CD14-positive monocyte (primary cell): ENCODE results near the gene HAND1. TPM values are rescaled to one million over a fixed set of nuclear protein-coding genes. Genes with fewer than 3 reads are reported as not detected.

ENCODE experiments used
- DNase-seq, 3 donors: peaks; one replicate each; pipeline ENCODE4 v3.0.0-alpha.2; 2011 to 2022
- H2AFZ ChIP-seq: 2 replicates; pipeline ENCODE4 v1.6.0; 2012; ENCODE audit warnings: mild to moderate bottlenecking, low read depth, low read length, inconsistent platforms; ENCODE audit not compliant: insufficient read depth, poor library complexity, severe bottlenecking
- H3K27ac ChIP-seq, 2 donors: 1 replicate in 1 of 2; 2 replicates in 1 of 2; pipeline ENCODE4 v1.5.1; 2012 to 2013; ENCODE audit warnings: low read length in 2 of 2, control low read depth in 1 of 2, inconsistent platforms in 1 of 2, low read depth in 1 of 2, mild to moderate bottlenecking in 1 of 2
- H3K27me3 ChIP-seq, 2 donors: one replicate each; pipeline versions ENCODE4 v1.6.0 to v1.6.1; 2011 to 2013; ENCODE audit warnings: low read length in 2 of 2; ENCODE audit not compliant: control insufficient read depth in 2 of 2, insufficient read depth in 2 of 2
- H3K36me3 ChIP-seq, 2 donors: replicated peaks in 1 of 2; 1 replicate in 1 of 2; 2 replicates in 1 of 2; pipeline versions ENCODE4 v1.5.1 to v1.6.1; 2012 to 2013; ENCODE audit warnings: low read length in 2 of 2, control low read depth in 1 of 2, inconsistent platforms in 1 of 2, mild to moderate bottlenecking in 1 of 2; ENCODE audit not compliant: insufficient read depth in 2 of 2, control insufficient read depth in 1 of 2
- H3K4me1 ChIP-seq, 2 donors: 1 replicate in 1 of 2; 2 replicates in 1 of 2; pipeline versions ENCODE4 v1.5.1 to v1.6.1; 2012 to 2013; ENCODE audit warnings: low read length in 2 of 2, control low read depth in 1 of 2, inconsistent platforms in 1 of 2, mild to moderate bottlenecking in 1 of 2, moderate library complexity in 1 of 2; ENCODE audit not compliant: insufficient read depth in 2 of 2, control insufficient read depth in 1 of 2
- H3K4me2 ChIP-seq: replicated peaks from 2 replicates; pipeline ENCODE3; 2012; ENCODE audit warnings: low read length, moderate library complexity, mild to moderate bottlenecking; ENCODE audit not compliant: poor library complexity, severe bottlenecking; ENCODE audit errors: extremely low read depth
- H3K4me3 ChIP-seq, 3 experiments: fragments of 200-600 bp in 1 of 3; sonication (generic) in 1 of 3; replicated peaks in 1 of 3; 1 replicate in 2 of 3; 2 replicates in 1 of 3; pipeline ENCODE4 v1.5.1; 2011 to 2013; ENCODE audit warnings: low read length in 3 of 3, mild to moderate bottlenecking in 3 of 3, control low read depth in 2 of 3, low read depth in 2 of 3, inconsistent platforms in 1 of 3, moderate library complexity in 1 of 3
- H3K79me2 ChIP-seq: 2 replicates; pipeline ENCODE4 v1.6.0; 2012; ENCODE audit warnings: mild to moderate bottlenecking, control low read depth, inconsistent platforms, low read length, moderate library complexity; ENCODE audit not compliant: insufficient read depth
- H3K9ac ChIP-seq: 2 replicates; pipeline ENCODE4 v1.6.0; 2017; ENCODE audit warnings: low read length, mild to moderate bottlenecking; ENCODE audit not compliant: insufficient read depth, poor library complexity, severe bottlenecking
- H3K9me3 ChIP-seq, 2 donors: replicated peaks in 1 of 2; 1 replicate in 1 of 2; 2 replicates in 1 of 2; pipeline versions ENCODE4 v1.5.1 to v1.6.1; 2012 to 2013; ENCODE audit warnings: low read length in 2 of 2, control low read depth in 1 of 2; ENCODE audit not compliant: control insufficient read depth in 1 of 2, insufficient read depth in 1 of 2
- H4K20me1 ChIP-seq: 2 replicates; pipeline ENCODE4 v1.6.0; 2012; ENCODE audit warnings: mild to moderate bottlenecking, low read length, control low read depth, moderate library complexity; ENCODE audit not compliant: insufficient read depth
- H3K27ac Mint-ChIP-seq, 7 donors: one replicate each; pipeline ENCODE4 v1.8.0; 2020; ENCODE audit warnings: mild to moderate bottlenecking in 7 of 7, mixed read lengths in 7 of 7, moderate library complexity in 6 of 7, inconsistent platforms in 2 of 7
- H3K27me3 Mint-ChIP-seq, 3 donors: one replicate each; pipeline ENCODE4 v1.8.0; 2021 to 2022; ENCODE audit warnings: low read depth in 3 of 3, mild to moderate bottlenecking in 3 of 3, mixed read lengths in 3 of 3, moderate library complexity in 3 of 3, inconsistent platforms in 1 of 3
- H3K36me3 Mint-ChIP-seq, 2 donors: one replicate each; pipeline ENCODE4 v1.8.0; 2020; ENCODE audit warnings: mixed read lengths in 2 of 2, inconsistent platforms in 1 of 2, mild to moderate bottlenecking in 1 of 2
- H3K4me1 Mint-ChIP-seq: one replicate; pipeline ENCODE4 v1.8.0; 2020; ENCODE audit warnings: mild to moderate bottlenecking, mixed read lengths
- H3K4me3 Mint-ChIP-seq, 2 donors: one replicate each; pipeline ENCODE4 v1.8.0; 2020; ENCODE audit warnings: mild to moderate bottlenecking in 2 of 2, mixed read lengths in 2 of 2, moderate library complexity in 1 of 2
- H3K9me3 Mint-ChIP-seq, 7 donors: one replicate each; pipeline ENCODE4 v1.8.0; 2020 to 2022; ENCODE audit warnings: mixed read lengths in 7 of 7, mild to moderate bottlenecking in 6 of 7, moderate library complexity in 6 of 7, inconsistent platforms in 2 of 7
- WGBS: methylation state at CpG from one replicate; pipeline ENCODE4 v1.1.5; 2013; ENCODE audit warnings: missing lambda C conversion rate; ENCODE audit not compliant: insufficient coverage; 5-methylcytosine and 5-hydroxymethylcytosine counted together
- intact Hi-C, 2 donors: fragments of 100-400 bp; cut with micrococcal nuclease; formaldehyde crosslinking; loops; one replicate each; pipeline versions ENCODE4 v1.15.0 to v1.15.1; 2023
- polyA plus RNA-seq, 3 donors: library from polyadenylated mRNA; depleted of rRNA in 1 of 3; unstranded in 2 of 3; stranded (reverse) in 1 of 3; fragments of 300-500 nt in 2 of 3; fragments of >200 nt in 1 of 3; fragmentation: Illumina TruSeq in 2 of 3; gene quantifications; 1 replicate in 2 of 3; 2 replicates in 1 of 3; pipeline ENCODE4 v1.2.3, GENCODE V29; 2012 to 2021
- TF ChIP-seq, protein P1 (sequence below): fragments of 200-600 bp; IDR thresholded peaks from one replicate; pipeline ENCODE4 v1.8.0; 2022; ENCODE audit warnings: antibody characterized with exemption, mild to moderate bottlenecking

Gene HAND1
- polyA plus RNA-seq, 3 donors: not detected

DNA sequence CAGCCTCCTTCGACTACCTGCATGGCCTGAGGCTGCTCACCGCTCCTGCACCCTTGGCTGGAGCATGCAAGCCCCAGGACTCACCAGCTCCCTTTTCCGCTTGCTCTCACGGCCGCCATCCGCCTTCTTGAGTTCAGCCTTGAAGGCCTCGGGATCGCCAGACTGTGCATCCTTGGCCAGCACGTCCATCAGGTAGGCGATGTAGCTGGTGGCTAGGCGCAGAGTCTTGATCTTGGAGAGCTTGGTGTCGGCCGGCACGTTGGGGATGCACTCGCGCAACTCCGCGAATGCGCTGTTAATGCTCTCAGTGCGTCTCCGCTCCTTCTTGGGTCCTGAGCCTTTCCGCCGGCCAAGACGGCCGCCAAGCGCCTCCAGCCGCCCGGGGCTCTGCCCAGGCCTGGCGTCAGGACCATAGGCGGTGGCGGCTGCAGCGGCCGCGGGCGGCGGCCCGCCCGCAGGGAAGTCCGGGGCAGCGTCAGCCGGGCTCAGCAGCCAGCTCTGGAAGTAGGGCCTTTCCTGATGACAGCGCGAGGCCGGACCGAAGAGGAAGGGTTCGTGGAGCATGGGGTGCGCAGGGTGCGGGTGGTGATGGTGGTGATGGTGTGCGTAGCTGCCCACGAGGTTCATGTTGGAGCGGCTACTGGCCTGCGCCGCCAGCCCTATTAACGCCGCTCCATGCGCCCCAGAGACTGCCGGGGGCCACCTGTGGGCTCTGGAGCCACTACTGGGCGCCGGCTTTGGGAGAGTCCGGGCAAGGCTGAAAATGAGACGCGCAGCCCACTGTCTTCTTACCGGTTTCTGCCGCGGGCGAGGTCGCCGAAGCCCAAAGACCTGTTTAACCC, 424 bp downstream of the HAND1 start:
- Histone ChIP-seq H2AFZ (no peak overlapping the region), H3K4me1 (peaks cover 10 to 26% of the 10 kb centered on the region in 2 donors), H3K36me3 (no peaks in the 10 kb centered on the region), H4K20me1 (no peaks in the 10 kb centered on the region), H3K79me2 (no peaks in the 10 kb centered on the region), H3K9ac (no peak overlapping the region), H3K4me2 (peak overlapping the region; percentile 19), H3K27me3 (peaks cover 95 to 100% of the 10 kb centered on the region in 2 donors), H3K27ac (no peak overlapping the region), H3K9me3 (peaks cover 0 to 92% of the 10 kb centered on the region in 2 donors), H3K4me3 (no peak overlapping the region)
- 2% methylated on average over 68 of the region's 68 CpGs for WGBS
- H3K4me3 Mint-ChIP-seq: peak overlapping the region in 1 of 2 donors; percentile 81
- H3K4me1 Mint-ChIP-seq: peaks cover 50% of the 10 kb centered on the region
- H3K27me3 Mint-ChIP-seq: peaks cover 98 to 100% (median 99%) of the 10 kb centered on the region in 3 donors
- H3K27ac Mint-ChIP-seq: peak overlapping the region in 1 of 7 donors; percentile 8
- peaks cover 0 to 44% (median 17%) of the 10 kb centered on the region in 7 donors for H3K9me3 Mint-ChIP-seq
- TF ChIP-seq, protein P1, sequence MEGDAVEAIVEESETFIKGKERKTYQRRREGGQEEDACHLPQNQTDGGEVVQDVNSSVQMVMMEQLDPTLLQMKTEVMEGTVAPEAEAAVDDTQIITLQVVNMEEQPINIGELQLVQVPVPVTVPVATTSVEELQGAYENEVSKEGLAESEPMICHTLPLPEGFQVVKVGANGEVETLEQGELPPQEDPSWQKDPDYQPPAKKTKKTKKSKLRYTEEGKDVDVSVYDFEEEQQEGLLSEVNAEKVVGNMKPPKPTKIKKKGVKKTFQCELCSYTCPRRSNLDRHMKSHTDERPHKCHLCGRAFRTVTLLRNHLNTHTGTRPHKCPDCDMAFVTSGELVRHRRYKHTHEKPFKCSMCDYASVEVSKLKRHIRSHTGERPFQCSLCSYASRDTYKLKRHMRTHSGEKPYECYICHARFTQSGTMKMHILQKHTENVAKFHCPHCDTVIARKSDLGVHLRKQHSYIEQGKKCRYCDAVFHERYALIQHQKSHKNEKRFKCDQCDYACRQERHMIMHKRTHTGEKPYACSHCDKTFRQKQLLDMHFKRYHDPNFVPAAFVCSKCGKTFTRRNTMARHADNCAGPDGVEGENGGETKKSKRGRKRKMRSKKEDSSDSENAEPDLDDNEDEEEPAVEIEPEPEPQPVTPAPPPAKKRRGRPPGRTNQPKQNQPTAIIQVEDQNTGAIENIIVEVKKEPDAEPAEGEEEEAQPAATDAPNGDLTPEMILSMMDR: no peak
- intact Hi-C loops: no loop called here
- peaks cover 8 to 13% of the 10 kb centered on the region in 2 donors for H3K36me3 Mint-ChIP-seq
- peak in 1 of 3 donors; percentile 39 for DNase-seq

DNA sequence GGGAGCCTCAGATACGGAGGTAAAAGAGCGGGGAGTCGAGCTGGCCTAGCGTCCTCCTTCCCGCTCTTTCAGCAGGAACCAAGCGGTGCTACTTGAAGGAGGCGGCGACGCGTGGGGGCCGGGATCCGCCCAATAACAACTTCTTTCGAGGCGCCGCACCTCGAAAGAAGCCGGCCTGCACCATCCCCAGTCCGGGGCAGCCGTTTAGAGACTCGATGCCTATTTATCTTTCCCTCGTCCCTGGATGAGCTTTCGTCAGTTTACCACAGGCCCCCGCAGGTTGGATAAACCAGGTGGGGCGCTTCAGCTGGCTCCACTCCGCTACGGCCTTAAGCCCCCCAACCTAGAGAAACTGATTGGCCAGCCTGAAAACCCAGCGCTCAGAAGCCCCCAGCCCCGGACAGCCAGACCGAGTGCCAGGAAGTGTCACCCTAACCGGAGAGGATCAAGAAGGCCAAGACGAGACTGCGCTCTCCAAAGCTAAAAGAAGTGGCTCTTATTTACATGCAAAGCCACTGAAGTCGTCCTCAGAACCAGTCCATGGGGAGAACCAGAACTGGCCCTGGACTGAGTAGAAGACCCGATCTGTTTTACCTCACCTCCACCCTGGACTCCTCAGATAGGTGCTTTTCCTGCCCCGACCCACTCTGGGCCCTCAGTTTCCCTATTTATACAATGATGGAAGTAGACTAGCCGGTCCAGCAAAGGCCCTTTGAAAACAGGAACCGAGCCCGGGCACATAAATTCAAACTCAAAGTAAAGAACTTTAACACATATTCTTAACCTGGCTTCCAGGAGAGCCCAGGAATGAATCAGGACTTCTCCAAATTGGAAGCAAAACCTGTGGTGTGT, 1.4 kb downstream of the HAND1 start:
- intact Hi-C loops: no loop called here
- H3K4me2 ChIP-seq: peak overlapping the region; percentile 15
- Mint-ChIP-seq H3K9me3 (peaks cover 0 to 47% (median 17%) of the 10 kb centered on the region in 7 donors), H3K4me3 (peak overlapping the region in 1 of 2 donors; percentile 81), H3K27me3 (peaks cover 97 to 99% (median 98%) of the 10 kb centered on the region in 3 donors), H3K4me1 (peaks cover 50% of the 10 kb centered on the region), H3K27ac (peak overlapping the region in 1 of 7 donors; percentile 46), H3K36me3 (peaks cover 8 to 13% of the 10 kb centered on the region in 2 donors)
- no peak overlapping the region for H2AFZ ChIP-seq
- H3K36me3 ChIP-seq: no peaks in the 10 kb centered on the region
- H4K20me1 ChIP-seq: no peaks in the 10 kb centered on the region
- H3K4me1 ChIP-seq: peaks cover 10 to 26% of the 10 kb centered on the region in 2 donors
- H3K79me2 ChIP-seq: no peaks in the 10 kb centered on the region
- H3K27ac ChIP-seq: no peak overlapping the region
- H3K4me3 ChIP-seq: no peak overlapping the region
- TF ChIP-seq, protein P1: no peak
- WGBS: 4% methylated on average over 32 of the region's 38 CpGs
- DNase-seq: no peak
- H3K9me3 ChIP-seq: peaks cover 0 to 86% of the 10 kb centered on the region in 2 donors
- H3K9ac ChIP-seq: no peak overlapping the region
- peaks cover 95 to 100% of the 10 kb centered on the region in 2 donors for H3K27me3 ChIP-seq
